Left renal pelvis (tissue), 4 donors: ENCODE data around the gene EPHA6. TPM values are rescaled to one million over a fixed set of nuclear protein-coding genes. Genes with fewer than 3 reads are reported as not detected.
"Not testable (repeated sequence)": the region's sequence is repeated elsewhere in the genome, so short reads cannot be mapped to it uniquely, and the experiment has no call there.

Source experiments
- DNase-seq, 4 donors: peaks; one replicate each; pipeline ENCODE4 v3.0.0-alpha.2; 2013; ENCODE audit warnings: low read depth in 4 of 4, low spot score in 3 of 4
- polyA plus RNA-seq, 4 donors: library from polyadenylated mRNA; unstranded; fragments of 120-200 nt; gene quantifications; one replicate each; pipeline ENCODE4 v1.2.1, GENCODE V29; 2013; ENCODE audit not compliant: insufficient read length in 4 of 4

EPHA6 gene
- polyA plus RNA-seq, 4 donors = 0.37 to 1.8 (median 1.4) TPM

DNA sequence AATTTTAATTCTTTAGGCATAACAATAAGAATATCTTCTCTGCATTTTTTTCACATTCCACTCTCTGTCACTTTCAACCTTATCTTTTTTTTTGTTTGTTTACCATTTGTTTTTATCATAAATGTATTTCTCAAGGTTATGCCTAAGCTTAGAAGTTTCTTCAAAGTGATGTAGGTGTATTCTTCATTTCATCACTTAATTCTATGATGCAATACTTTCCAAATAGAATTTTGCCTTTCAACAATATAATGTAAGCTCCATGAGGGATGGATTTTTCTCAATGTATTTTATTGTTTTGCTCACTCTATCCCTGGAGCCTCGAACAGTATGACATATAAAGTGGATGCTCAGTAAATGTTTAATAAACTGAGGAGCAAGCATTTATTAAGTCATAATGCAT is 444.9 kb downstream of the EPHA6 start:
- no peak for DNase-seq

DNA sequence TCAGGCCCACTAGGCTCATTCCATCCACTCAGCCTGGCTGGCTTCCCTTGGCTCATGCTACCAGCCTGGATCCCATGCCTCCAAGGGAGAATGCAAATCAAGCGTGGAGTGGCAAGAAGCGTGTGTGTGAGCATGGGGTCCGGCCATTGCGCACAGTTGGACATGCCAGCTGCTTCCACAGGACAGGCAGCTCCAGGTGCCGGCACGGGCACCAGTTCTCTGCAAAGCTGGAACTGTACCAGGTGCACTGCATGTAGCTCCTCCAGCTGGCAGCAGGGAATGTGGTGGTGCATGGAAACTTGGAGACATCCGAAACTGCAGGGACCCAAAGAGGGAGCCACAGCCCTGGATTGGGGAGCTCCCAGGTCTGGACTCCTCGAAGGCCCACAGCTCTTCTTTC is 449.8 kb downstream of the EPHA6 start:
- no peak for DNase-seq

DNA sequence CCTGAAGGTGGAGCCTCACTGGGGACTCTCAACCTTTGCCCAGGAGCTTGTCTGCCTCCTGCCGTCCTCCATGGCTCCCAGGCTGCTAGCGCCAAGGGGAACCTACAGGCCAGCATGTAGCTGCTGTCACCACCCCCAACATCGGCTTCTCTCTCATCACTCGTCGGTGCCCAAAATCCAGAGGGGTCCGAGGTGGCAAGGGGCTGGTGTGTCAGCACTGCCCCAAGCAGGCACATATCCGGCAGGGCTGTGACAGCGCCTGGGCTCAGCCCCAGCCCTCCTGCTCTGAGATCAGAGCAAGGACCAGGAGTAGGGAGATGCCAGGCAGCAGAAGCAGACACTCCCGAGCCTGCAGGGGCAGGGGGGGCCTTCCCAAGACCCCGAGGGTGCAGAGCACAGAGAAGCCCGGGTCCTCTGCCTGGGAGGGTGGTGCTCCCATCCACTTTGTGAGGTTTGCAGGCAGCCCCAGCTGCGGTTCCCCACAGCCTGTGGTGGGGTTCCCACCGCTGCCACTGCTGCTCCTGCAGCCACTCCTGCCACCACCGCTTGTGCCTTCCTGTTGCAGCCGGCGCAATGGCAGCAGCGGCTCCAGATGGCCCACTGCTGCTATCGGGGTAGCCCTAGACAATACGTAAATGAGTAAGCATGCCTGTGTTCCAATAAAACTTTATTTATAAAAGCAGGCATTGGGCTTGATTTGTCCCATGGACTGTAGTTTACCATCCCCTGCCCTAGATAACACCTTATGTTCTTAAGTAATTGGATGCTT is 451.0 kb downstream of the EPHA6 start:
- DNase-seq = no peak

DNA sequence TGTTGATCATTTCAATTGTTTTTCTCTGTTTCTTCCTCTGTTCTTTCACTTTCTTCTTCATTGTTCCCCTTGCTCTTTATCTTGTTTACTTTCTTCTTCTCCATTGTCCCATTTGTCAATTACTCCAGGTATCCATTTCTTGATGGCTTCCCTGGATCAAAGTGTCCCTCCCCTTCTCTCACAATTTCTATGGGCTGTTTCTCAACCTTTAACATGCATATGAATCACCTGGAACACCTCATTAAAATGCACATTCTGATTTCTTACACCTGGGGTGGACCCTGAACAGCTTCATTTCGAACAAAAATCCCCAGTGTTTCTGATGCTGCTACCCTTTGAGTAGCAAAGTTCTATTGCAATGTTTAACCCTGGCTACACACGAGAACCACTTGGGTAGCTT is 454.8 kb downstream of the EPHA6 start:
- DNase-seq = no peak

DNA sequence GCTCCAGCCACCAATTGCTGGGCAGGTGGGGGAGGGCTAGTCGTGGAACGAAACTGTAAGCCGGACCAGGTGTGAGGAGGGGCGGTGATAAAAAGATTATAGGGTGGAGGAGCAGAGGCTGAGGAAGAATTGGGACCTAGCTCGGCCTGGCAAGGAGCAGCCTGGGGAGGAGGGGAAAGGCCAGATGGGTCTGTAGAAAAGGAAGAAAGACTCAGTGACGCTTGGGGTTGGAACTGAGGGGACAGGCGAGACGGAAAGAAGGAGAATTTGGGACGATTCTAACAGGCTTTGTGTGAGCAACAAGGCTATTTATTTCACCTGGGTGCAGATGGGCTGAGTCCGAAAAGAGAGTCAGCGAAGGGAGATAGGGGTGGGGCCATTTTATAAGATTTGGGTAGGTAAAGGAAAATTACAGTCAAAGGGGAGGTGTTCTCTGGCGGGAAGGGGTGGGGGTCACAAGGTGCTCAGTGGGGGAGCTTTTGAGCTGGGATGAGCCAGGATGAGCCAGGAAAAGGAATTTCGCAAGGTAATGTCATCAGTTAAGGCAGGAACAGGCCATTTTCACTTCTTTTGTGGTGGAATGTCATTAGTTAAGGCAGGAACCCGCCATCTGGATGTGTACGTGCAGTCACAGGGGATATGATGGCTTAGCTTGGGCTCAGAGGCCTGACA is 462.6 kb downstream of the EPHA6 start:
- not testable (repeated sequence) for DNase-seq

DNA sequence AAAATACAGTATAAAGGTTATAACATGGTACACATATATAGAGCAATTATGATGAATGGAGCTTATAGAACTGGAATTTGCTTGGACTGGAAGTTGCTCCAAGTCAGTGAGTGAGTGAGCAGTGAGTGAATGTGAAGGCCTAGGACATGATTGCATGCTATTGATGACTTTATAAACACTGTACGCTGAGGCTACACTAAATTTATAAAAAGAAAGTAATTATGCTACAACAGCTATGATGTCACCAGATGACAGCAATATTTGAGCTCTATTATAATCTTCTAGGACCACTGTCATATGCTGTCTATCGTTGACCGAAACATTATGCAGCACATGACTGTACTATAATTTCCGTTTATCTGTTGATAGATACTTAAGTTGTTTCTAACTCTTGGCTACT is 463.3 kb downstream of the EPHA6 start:
- no peak for DNase-seq

DNA sequence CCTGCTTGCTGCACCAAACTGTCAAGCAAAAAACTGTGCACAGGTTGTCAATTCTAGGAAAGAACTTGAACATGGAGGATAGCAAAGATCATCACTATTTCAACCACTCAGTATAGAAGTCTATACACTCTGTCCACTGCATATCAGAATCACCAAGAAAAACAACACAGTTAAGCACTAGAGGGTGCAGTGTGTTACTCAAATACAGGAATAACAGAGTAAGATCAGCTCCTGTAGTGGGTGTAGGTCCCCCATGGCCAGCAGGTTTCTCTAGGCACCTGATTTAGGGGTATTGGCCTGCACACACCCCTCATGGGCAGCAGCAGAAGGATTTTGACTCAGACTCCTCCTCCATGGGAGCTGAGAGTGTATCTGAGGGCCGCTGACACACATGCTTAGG is 464.1 kb downstream of the EPHA6 start:
- no peak for DNase-seq

DNA sequence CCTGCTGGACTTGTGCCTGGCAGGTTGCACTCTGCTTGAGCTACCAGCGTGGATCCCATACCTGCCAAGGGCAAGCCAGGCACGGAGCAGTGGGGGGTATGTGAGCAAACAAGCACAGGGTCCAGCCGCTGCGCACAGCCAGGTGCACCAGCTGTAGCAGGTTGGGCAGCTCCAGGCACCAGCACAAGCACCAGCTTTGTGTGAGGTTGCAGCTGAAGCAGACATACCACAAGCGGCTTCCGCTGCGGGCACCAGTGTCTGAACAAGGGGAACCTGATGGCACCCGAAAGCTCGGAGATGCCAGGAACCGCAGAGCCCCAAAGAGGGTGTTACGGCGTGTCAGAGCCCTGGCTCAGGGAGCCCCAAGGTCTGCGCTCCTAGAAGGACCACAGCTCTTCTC is 477.5 kb downstream of the EPHA6 start:
- no peak for DNase-seq

DNA sequence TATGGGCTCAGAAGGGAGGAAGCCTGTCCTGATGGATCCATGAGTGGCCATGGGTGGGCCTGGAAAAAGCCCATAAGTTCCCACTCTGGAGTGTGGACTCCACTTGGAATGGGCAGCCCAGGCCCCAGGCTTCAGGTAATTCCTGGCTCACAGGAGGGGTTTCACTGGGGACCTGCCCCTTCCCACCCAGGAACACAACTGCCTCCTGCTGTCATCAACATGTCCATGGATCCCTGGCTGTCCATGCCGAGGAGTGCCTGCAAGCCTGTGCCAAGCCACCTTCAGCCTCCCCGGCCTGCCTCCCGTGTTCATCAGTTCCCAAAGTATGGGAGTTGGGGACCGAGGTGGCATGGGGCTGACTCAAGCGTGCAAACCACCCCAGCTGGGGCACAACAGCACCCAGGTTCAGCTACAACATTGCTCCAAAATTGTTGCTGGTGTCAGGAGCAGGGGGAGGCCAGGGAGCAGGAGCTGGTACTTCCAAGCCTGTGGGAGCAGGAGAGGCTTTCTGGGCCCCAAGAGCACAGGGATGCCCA is 479.3 kb downstream of the EPHA6 start:
- DNase-seq = no peak

DNA sequence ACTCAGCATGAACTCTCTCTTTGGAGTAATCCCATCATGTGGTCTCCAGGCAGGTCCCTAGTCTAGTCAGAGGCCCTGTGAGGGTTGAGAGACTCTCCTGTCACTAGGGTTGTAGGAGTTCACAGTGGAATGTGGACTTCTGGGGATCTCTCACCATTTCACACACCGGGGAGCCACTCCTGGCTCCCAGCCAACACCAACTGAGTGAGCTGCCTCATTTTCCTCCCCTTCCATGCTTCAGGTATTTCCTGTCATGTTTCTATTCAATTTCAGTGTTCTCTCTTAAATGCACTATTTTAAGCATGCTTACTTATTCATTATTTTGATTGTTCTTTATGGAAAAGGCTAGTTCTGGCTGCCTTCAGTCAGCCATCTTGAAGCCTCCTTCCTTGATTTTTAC is 482.6 kb downstream of the EPHA6 start:
- DNase-seq = no peak

DNA sequence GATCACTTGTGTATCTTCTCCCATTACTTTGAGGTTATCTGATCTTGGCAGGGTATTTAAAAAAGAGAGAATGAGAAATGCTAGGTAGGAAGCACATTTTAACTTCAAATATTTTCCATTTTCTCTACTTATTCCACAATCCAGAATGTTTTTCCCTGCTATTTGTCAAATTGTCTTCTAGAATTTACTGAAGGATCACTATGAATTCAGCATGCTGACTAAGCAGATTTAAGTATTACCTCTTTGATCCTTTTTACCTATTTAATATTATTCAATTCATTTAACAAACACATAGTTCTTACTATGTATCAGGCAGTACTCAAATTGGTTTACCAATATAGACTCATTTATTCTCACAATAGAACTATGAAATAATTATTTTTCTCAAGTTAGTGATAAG is 486.7 kb downstream of the EPHA6 start:
- no peak for DNase-seq

DNA sequence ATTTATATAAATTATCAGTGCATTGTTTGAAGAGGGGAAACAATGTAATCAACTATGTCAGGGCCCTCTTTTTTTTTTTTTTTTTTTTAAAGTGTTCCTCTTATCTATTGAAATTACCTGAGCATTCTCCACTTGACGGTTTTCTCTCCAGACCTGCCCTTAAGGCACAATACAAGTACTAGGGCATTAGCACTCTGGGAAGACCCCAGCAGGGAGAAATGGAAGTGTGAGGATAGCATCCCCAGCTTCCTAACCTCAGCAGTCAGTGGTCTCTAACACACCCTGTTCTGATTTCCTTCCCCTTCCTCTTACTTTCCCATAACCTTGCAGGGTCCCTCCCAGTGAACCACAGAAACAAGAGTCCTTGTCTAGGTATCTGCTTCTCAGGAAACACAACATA is 491.8 kb downstream of the EPHA6 start:
- DNase-seq = no peak

DNA sequence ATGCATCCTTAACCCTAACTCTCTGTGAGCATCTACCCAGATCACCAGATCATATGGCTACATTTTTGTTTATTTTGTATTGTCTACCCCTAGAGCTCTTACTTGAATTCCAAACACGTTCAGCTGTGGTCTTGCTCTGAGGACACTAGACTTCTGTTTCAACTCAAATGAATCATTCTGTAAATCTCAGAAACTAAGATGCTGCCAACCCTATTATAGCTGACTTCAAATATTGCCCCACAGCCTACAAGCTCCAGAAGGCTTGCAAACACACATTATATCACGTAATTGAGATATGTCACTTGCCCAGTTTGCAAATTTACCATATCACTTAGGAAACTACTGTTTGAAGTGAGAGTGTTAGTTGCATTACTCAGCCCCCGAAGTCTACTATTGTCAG is 524.0 kb downstream of the EPHA6 start:
- DNase-seq = no peak

DNA sequence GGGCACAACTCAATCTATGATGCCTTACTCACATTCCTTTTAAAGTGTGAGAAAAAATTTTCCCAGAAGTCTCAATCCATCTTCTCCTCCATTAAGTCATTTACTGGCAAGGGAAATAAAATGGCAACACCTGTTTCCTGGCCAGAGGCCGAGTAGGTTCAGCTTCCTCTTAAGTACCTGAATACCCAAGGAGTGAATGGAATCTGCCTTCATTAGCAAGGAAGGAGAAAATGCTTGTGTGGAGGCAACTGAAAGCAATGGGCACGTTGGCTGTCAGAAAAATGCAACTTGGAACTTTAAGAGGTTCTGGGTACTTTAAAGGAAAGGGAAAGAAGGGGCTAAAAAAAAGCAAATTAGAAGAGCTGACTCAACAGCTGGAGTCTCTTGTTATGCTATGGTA is 526.5 kb downstream of the EPHA6 start:
- no peak for DNase-seq

DNA sequence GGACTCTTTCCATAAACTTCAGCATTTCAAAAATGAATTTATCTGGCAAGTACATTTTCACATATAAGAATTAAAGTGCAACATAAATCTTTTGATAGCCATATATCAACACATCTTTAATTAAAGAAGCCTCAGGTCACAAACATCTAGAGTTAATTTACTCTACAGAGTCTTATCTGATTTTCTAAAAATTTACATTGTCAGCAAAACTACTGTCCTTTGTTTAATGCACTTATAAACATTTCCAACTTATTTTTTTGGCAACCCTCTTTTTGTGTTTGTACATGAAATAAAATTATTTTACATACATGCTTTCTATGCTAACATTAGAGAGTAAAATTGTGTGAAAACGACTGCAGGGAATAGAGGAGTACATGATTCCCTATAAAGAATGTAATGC is 533.4 kb downstream of the EPHA6 start:
- DNase-seq = no peak

DNA sequence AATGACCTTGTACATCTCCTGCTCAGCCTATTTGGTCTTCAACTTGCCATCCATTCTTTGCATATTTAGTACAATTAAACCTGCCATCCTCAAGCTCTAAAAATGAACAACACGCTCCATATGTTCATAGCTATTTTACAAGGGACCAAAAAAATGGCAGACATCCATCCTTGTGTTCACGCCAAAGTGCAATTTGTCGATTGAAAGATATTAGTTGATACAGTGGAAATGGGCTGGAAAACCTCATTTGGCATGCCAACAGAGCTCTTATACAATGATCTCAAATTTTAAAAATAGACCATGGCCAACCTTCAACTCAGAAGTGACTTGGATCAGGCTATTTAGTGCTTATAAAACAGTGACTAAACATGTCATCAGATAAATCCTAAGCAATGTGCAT is 536.6 kb downstream of the EPHA6 start:
- no peak for DNase-seq

DNA sequence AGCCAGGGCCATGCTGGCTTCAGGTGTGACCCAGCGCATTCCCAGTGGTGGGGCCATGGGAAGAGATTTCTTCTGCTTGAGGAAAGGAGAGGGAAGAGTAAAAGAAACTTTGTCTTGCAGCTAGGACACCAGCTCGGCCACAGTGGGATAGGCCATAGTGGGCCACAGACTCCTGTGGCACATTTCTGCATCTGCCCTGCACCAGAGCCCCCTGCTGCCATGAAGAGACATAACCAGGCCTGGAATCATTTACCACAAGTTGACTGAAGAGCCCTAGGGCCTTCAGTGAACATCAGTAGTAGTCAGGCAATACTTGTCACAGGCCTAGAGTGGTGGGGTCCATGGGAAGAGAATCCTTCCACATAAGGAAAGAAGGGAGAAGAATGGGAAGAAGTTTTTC is 538.8 kb downstream of the EPHA6 start:
- DNase-seq = no peak

DNA sequence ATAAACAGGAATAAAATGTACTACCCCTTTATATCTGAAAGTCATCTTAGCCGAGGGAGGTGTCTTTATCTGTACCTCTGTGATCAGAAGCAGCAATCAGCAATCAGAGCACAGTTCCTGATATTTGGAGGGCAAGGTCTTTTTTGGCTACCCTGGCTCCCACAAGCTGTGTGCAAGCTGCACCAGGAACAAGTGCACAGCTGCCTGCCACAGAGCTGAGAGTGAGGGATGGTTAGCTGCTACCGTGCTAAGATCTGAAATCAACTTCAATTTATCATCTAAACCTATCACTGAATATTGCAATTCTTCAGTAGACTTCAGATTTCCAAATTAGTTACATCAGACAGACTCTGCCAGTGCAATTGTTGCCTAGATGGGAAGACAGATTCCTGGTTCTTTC is 545.6 kb downstream of the EPHA6 start:
- no peak for DNase-seq

DNA sequence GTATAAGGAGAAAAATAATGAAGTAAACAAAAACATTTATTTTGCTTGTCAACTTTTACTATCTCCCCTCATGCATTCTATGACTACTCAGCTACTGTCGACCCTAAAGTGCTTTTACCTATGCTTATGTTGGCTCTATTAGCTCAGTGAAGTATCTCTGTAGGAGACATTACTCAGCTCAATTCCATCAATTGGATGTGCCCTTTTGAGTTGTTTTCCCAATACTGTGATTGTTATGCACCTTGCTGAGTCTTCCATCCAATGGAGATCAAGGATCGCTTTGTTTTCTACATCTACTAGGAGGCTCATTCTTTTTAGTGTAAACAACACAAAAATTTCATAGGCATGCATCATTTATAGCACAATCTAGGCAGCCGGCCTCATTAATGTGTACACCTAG is 546.4 kb downstream of the EPHA6 start:
- DNase-seq = no peak

DNA sequence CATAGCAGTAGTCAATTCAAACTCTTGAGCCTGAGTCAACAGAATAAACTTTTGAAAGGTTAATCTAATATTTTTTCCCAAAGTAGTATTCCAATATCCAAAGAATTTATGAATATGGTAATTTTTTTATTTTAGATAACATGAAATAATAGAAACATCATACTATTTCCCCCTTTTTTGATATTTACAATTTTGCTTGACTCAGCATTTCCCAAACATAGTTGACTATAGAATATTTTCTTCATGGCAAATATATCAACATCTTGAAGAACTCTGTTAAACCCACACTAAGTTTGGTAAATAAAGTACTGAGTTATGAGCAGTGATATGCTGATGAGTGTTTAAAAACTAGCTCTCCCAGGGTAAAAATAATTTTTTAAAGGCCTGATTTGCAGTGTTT is 570.2 kb downstream of the EPHA6 start:
- no peak for DNase-seq

DNA sequence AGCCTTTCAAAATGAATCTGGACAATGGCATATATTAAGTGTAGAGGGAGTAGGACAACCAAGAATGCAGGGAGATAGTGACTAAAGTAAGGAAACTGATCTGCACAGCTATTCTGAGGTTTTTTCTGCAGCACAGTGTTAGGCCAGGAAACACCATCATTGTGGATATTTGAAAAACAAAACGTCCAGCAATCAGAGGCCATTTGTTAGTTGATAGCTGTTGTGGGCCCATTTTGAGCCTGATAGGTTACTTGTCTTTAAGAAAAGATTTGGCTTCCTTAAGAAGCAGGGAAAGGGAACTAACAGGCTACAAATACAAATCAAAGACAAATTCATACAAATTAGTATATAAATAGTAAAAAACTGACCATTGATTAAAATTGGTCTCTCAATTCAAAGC is 574.4 kb downstream of the EPHA6 start:
- no peak for DNase-seq

DNA sequence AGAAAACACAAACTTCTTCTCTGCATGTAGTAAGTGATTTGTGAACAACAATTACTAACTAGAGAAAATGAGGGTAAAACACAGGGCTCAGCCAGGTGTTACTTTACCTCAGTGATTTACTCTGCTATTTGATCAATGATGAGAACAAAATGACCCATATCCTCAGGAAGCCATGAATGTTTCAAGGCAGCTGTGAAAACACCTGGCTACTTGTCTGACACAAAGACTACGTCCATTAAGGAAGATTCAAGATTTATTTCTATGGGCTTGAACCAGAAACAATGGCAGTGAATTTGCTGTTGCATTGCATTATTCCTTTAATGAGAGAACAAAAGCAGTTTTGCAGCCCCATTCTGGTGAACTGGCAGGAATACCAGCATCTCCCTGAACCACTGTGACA is 575.5 kb downstream of the EPHA6 start:
- DNase-seq = no peak
